GM18502 (cell line): Measurements from ENCODE around the gene TMEM74B.
"Not testable (repeated sequence)": the region's sequence is repeated elsewhere in the genome, so short reads cannot be mapped to it uniquely, and the experiment has no call there.

Experiments
- ATAC-seq: cut with Tn5 transposase; IDR thresholded peaks from one replicate; pipeline ENCODE4 v1.9.1; 2021; ENCODE audit warnings: mild to moderate bottlenecking; ENCODE audit not compliant: unreplicated experiment, poor library complexity

TMEM74B gene

DNA sequence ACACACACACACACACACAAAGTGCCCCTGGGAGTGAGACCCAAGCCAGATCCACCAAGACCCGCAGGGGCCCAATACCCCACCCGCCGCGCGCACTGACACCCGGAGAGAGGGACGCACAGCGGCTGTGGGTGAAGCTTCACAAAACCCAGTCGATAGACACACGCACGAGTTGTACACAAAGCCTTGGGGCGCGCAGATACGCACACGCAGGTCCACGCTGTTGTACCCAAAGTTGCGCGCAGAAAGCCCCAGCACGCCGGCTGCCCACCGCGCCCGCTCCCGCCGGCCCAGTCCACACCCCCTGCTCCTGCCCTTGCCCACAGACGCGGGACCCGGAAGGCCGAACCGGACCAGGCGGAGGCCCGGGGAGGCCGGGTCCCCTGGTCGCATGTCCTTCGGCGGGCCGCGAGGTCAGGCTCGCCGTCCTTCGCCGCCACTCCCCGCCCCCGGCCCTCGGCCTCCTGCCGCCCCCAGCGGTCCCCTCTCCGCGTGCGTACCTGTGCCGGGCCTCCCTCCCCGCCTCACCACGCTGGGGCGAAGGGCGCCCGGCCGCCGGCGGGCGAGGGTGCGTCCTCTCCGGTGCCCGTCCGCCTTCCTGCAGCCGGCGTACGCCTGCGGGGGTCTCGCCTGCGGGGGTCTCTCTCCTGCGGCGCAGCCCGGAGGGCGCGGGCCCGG, at the start of gene TMEM74B:
Gene TMEM74B (minus strand): TSS at position 344 of the 678 bp plus-strand sequence. CDS start 1,180 bp downstream, outside the sequence.
- ATAC-seq = no peak

DNA sequence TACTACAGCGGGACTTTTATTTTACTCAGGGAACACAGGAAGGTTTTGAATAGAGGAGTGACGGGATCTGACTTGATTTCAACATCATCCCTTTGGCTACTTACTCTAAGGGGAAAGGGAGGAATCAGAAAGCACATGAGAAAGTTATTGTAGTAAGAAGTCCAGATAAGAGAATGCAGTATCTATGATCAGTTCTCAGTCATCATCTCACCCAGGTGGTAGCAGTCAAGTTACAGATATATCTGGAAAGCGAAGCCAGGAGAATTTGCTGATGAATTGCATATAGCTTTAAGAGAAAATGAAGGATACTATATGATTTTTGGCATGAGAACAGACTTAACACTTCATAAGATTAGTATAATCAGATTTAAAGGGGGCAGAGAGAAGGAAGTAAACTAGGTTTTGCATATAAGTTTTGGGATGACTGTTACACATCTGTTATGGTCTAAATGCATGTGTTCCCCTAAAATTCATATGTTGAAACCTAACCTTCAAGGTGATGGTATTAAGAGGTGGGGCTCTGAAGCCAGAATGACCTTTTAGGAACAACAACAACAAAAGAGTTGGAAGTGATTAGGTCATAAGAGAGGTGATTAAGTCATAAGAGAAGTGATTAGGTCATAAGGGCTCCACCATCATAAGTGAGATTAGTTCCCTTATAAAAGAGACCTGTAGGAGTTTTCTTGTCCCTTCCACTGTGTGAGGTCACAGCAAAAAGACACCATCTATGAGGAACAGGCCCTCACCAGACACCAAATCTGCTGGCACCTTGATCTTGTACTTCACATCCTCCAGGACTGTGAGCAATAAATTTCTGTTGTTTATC, 47.7 kb upstream of the TMEM74B start:
- ATAC-seq = peak; percentile 57

DNA sequence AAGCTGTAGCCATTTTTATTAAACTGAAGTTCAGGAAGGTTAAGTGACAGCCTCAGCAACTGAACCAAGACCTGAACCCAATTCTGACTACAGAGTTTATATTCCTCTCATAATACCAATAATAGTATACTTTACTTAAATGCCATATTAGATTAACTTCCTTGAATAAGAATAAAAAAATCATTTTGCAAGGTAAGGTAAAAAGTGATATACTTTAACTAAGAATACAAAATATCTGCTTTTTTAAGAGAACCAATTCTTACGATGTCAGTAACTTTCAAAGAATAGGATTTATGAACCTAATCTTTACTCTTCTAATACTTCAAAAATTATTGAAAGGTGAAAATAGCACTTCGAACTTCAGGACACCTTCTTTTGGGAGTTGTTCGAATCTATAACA, 44.8 kb upstream of the TMEM74B start:
- no peak for ATAC-seq

DNA sequence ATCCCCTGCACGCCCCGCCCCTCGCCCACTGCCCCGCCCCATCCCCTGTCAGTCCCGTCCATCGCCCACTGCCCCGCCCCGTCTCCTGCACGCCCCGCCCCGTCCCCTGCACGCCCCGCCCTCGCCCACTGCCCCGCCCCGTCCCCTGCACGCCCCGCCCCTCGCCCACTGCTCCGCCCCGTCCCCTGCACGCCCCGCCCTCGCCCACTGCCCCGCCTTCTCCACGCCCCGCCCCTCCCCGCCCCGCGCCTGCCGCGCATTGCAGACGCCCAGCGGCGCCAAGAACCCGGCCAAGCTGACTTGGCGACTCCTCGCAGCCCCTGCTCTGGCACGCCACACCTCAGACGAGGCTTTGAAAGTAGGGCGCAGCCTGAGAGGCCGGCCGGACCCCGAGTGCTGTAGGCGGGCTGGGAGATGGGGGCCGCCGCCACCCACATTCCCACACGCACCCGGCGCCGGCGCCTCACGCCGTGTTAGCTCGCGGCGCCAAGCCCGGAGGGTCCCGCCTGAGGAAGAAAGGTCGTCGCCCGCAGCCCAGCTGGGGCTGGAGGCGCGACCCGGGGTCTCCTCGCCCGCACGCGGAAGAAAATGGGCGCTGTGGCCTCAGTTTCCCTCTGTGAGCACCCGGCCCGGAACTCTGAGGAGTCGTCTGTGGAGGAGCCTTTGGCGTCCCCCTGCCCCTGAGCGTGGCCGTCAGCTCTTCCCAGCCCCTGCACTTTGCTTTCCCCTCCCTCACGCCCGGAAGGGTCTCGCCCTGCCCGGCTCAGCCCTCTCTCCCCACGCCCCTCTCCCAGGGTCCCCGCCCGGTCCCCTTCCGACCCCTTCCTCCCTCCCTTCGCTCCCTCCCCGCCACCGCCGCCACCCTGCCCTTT, 41.2 kb upstream of the TMEM74B start, which contains the start of gene RAD21L1:
Gene RAD21L1 (plus strand): TSS at position 262 of the 872 bp plus-strand sequence. CDS start 2,410 bp downstream, outside the sequence.
- no peak for ATAC-seq

DNA sequence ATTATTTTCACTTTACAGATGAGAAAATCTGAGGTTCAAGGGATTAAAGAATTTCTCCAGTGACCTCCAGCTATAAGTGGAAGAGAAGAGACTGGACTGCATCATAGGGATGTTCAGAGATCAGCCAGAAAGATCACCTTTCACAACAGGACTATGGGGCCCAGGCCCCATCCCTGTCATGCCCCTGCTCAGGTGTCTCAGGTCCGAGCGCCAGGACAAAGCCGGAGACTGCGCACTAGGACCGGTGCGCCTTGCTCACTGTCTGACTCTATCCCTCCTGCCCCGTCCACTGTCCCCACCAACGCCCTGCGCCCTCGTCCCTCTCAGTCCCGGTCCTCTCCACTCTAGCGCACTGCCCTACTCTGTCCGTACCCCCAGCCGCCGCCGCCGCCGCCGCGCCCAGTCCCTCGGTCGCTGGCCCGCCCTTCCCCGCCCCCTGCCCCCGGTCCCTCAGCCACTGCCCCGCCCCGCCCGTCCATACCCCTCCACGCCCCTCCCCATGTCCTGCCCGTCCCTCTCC, 40.5 kb upstream of the TMEM74B start:
- no peak for ATAC-seq

DNA sequence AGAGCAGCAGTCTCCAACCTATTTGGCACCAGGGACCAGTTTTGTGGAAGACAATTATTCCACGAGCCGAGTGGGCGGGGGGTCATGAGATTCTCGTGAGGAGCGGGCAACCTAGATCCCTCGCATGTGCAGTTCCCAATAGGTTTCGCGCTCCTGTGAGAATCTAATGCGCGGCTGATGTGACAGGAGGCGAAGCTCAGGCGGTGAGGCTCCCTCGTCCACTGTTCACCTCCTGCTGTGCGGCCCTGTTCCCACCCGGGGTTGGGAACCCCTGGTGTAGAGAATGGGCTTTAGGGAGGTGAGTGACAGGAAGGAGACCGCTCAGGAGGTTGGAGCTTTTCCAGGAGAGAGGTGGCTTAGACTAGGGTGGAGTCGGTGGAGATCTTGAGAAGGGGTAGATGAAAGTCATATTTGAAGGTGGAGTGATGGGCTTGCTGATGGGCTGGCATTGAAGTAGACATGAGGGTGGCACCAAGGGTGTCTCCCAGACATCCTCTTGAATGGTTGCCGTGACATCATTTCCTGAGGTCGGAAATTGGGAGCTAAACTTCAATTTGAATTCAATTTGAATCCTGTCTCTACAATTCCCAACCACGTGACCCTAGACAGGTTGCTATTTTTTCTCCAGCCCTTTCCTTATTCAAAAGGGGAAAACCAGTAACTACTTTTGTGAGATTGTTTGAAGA, 39.6 kb upstream of the TMEM74B start:
- no peak for ATAC-seq

DNA sequence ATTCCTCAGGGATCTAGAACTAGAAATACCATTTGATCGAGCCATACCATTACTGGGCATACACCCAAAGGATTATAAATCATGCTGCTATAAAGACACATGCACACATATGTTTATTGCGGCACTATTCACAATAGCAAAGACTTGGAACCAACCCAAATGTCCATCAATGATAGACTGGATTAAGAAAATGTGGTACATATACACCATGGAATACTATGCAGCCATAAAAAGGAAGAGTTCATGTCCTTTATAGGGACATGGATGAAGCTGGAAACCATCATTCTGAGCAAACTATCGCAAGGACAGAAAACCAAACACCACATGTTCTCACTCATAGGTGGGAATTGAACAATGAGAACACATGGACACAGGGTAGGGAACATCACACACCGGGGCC, 38.0 kb upstream of the TMEM74B start:
- ATAC-seq = not testable (repeated sequence)

DNA sequence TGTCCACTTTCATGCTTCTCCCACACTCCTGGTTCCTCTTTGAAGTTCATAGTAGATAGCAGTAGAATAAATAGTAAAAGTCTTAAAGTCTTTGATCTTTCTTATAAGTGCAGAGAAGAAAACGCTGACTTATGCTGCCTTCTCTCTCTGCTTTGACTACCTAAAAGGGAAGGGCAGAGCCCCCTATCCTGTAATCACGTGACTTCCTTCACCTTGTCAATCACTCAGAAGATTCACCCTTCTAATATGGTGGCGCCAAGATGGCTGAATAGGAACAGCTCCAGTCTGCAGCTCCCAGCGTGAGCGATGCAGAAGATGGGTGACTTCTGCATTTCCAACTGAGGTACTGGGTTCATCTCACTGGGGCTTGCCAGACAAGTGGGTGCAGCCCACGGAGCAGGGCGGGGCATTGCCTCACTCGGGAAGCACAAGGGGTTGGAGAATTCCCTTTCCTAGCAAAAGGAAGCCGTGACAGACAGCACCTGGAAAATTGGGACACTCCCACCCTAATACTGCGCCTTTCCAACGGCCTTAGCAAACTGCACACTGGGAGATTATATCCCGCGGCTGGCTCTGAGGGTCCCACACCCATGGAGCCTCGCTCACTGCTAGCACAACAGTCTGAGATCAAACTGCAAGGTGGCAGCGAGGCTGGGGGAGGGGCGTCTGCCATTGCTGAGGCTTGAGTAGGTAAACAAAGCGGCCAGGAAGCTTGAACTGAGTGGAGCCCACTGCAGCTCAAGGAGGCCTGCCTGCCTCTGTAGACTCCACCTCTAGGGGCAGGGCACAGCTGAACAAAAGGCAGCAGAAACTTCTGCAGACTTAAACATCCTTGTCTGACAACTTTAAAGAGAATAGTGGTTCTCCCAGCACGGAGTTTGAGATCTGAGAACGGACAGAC, 32.0 kb upstream of the TMEM74B start:
- ATAC-seq = not testable (repeated sequence)

DNA sequence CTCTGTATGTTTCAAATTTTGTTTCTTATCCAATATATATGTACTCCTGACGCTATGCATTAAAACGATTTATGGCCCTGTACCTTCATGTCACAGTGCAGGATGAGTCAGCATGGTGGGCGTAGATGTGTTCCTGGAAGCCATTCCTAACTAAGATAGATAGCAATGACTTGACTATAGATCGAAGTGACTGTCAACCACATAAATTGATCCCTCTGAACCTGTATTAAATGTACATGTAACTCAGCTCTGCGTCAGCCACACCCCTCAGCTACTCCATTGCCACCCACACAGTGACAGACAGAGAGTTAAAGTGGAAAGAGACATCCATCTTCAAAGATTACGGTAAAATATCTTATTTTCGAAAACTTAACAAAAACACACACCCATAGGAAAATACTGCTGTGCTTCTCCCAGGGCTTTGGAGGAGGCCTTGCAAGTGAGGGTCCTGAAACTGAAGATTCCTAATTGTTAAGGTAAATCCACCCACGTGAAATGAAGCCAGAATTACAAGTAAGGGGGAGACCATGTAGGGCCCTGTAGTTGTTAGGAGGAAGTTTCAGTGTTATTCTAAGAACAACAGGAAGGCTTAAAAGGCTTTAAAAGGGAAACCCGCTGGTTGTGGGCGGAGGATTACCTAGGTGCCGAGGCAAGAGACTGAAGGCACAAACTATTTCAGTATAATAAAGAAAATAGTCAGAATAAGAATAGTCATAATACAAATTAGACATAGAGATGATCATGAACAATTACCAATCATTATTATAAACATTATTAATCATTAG, 30.8 kb upstream of the TMEM74B start:
- ATAC-seq = no peak

DNA sequence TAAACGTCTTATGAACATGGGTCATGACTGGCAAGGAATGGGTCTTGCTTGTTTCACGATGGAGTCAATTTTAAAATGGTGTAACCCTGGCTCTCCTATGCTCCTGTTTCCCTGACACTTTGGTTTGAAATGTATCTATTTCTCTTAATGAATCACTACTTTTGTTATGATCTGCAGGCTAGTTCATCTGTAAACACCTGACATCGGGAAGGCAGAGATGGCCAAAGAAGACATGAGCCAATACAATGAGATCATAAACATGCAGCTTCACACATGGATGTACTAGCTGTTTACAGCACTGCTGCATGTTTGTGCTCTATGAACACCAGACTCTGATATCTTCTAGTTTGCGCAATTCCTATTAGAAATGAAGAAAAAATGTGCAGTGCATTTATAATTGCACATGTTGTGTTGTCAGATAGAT, 30.1 kb upstream of the TMEM74B start:
- ATAC-seq = no peak

DNA sequence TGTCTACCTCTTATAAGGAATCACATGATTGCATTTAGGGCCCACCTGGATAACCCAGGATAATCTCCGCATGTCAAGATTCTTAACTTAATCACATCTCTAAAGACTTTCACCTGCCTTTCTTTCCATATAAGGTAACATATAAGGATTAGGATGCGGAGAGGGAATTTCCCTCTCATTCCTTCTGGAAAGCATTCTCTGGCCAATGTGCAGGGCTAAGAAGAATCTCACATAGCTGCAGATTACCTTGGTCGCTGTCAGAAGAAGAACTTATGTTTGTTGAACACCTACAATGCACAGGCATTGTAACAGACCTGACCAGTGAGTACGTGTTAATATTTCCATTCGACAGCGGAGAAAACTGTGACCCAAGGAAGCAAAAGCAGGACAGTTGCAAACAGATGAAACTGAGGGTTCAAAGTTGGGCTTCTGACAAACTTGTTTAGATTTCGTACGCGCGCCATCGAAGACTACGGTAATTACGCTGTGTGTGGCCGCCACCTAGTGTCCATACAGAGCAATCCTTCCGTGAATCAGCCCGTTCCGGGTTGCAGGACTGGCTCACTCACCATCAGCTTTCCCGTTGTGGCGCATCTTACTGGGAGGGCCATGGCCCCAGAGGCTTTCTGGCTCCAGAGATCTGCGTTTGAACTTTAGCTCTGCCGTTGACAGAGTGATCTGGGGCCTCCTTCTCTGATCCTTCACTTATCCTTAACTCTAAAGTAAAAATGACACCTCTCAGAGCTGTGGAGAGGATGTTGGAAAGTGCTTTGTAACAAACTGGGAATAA, 28.0 kb upstream of the TMEM74B start:
- ATAC-seq = peak; percentile 56

DNA sequence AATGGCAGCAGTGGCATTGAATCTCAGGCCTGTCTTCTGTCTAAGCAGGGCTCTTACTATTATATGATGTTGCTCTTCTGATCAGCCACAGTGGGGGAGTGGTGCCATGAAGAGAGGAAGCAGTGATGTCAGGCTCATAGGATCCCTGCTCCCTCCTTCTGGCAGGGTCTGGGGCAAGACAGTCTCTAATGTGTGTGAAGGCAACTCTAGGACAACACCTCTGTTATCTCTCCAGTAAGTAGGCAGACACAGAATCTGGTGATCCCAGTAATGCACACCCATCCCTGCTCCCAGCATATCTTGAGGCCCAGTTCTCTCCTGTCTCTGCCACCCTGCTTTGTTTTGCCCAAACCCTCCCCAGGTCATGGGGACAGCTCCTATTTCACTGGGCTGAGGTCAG, 27.2 kb upstream of the TMEM74B start:
- ATAC-seq = no peak

DNA sequence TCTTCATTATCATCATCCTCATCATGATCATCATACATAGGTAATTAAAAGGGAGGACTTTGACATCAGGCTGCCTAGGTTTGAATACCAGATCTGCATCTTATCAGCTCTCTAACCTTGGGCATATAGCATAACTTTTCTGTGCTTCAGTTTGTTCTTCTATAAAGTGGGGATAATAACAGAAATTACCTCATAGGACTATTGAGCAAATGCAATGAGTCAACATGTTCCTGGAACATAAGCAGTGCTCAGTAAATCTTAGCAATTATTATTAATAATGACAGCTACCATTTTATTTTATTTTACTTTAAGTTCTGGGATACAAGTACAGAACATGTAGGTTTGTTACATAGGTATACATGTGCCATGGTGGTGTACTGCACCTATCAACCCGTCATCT, 25.7 kb upstream of the TMEM74B start:
- ATAC-seq = no peak

DNA sequence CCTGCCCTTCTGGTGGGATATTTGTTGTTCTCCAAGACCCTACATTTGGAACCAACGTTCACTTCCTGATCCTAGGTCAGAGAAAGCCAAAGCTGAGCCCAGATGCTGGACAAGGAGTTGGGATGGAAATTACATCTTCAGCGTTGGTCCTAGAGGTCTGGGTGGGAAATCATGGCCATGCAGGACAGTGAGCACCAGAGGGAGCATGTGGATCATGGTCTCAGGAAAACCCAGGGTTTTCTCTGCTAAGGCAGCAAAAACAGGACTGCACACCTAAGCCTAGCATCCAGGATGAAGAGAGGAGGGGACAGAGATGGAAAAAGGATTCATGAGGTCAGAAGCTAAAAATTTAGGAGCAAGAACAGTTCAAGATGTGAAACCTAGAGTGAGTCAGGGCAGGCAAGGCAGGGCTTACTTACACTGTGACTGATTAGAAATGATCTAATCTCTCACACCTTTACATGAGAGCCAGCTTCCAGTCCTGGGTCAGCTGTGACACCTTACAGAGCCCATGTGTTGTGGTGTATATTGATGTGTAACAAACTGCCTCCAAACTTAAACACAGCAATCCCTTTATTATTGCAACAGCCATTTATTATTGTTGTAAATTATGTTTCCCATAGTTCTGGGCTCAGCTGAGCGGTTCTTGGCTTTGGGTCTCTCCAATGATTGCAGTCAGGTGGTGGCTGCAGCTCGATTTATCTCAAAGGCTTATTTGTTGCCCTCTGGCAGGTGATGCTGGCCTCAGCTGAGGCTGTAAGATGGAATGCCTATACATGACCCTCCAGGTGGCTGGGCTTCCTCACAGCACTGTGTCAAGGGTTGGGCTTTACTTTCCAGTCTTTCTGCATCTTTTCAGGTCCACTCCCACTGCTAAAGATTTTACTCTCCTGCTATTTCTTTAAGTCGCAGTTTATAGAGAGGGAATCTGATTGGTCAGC, 24.9 kb upstream of the TMEM74B start:
- no peak for ATAC-seq

DNA sequence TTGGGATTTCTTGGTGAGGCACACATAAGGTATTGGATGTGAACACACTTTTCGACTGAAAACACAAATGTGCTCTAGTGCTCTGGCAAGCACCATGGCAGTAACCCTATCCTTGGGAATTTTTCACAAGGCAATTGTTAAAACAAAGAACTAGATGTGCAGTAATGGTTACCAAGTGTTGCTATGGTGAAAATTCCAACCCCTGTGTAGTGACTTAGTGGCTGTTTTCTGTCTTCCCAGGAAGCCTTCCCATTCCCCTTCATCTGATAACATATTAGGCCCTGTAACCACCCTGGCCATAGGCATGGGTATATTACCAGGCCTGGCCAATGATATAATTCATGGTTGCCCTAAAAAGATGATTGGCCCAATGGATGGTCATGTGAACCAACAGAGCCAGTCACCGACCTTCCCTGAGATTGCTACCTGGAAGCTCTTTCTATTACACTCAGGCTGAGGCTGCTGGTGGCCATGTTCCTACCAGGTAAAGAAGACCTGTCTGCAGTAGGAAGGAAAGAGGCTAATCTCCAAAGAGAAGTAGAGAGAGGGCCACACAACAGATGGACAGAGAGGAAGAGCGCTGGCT, 22.6 kb upstream of the TMEM74B start:
- no peak for ATAC-seq
